GM19351 (cell line): Measurements from ENCODE around the gene KRT79.
"Not testable (repeated sequence)": the region's sequence is repeated elsewhere in the genome, so short reads cannot be mapped to it uniquely, and the experiment has no call there.

Experiments
- ATAC-seq: cut with Tn5 transposase; IDR thresholded peaks from one replicate; pipeline ENCODE4 v1.9.1; 2021; ENCODE audit warnings: mild to moderate bottlenecking, moderate library complexity; ENCODE audit not compliant: unreplicated experiment

The KRT79 gene

GRCh38 chr12:52833922-52834726 is at the start of gene KRT79:
Gene KRT79 (minus strand): TSS chr12:52834311. CDS start chr12:52834260, 51 bp downstream.
- no peak for ATAC-seq

- ATAC-seq = not testable (repeated sequence)
Measured at GRCh38 chr12:52880499-52880898, 46.4 kb upstream of the KRT79 start.

GRCh38 chr12:52879394-52880351 is 45.6 kb upstream of the KRT79 start:
- no peak for ATAC-seq

- no peak for ATAC-seq
Measured at GRCh38 chr12:52878507-52879393, 44.6 kb upstream of the KRT79 start.

GRCh38 chr12:52877242-52877641 is 43.1 kb upstream of the KRT79 start:
- no peak for ATAC-seq

GRCh38 chr12:52876372-52876771 is 42.3 kb upstream of the KRT79 start:
- ATAC-seq = no peak

- no peak for ATAC-seq
Measured at GRCh38 chr12:52874573-52875435, 40.7 kb upstream of the KRT79 start.

- peak; percentile 58 for ATAC-seq
Measured at GRCh38 chr12:52873832-52874572, 39.9 kb upstream of the KRT79 start.

GRCh38 chr12:52873513-52873831 is 39.4 kb upstream of the KRT79 start:
- no peak for ATAC-seq

GRCh38 chr12:52872644-52873389 is 38.7 kb upstream of the KRT79 start:
- ATAC-seq = no peak

- no peak for ATAC-seq
Measured at GRCh38 chr12:52871291-52872039, 37.4 kb upstream of the KRT79 start.

- peak; percentile 66 for ATAC-seq
Measured at GRCh38 chr12:52870361-52871290, 36.5 kb upstream of the KRT79 start.

- ATAC-seq = no peak
Measured at GRCh38 chr12:52867642-52868041, 33.5 kb upstream of the KRT79 start.

- ATAC-seq = no peak
Measured at GRCh38 chr12:52867152-52867551, 33.0 kb upstream of the KRT79 start.

- no peak for ATAC-seq
Measured at GRCh38 chr12:52865090-52865944, 31.2 kb upstream of the KRT79 start.

GRCh38 chr12:52862023-52862422 is 27.9 kb upstream of the KRT79 start:
- ATAC-seq = no peak
